NCI-H2029 treated with DMSO at 0.1 percent for 48 hours (cell line): ENCODE data around the gene SUN5.
A peak's percentile ranks its signal among the peaks of the same experiment; 100 is the strongest.

Source experiments
- DNase-seq: peaks from one replicate; lab custom pipeline; 2025; lab: John Stamatoyannopoulos, UW

Gene SUN5

GRCh38 chr20:32995802-32996201, 8.4 kb downstream of the SUN5 start:
- DNase-seq, result no peak

GRCh38 chr20:32993496-32994050, 10.7 kb downstream of the SUN5 start:
- no peak for DNase-seq

- DNase-seq, result no peak
Measured at GRCh38 chr20:32991792-32992641, 12.2 kb downstream of the SUN5 start.

- no peak for DNase-seq
Measured at GRCh38 chr20:32991383-32991782, 12.8 kb downstream of the SUN5 start.

GRCh38 chr20:32990426-32990825, 13.8 kb downstream of the SUN5 start:
- no peak for DNase-seq

- DNase-seq, result no peak
Measured at GRCh38 chr20:32989507-32990283, 14.5 kb downstream of the SUN5 start.

GRCh38 chr20:32988008-32988407, 16.2 kb downstream of the SUN5 start:
- no peak for DNase-seq

GRCh38 chr20:32987044-32987825, 17.0 kb downstream of the SUN5 start:
- DNase-seq, result no peak

GRCh38 chr20:32986331-32986966, 17.8 kb downstream of the SUN5 start:
- no peak for DNase-seq

GRCh38 chr20:32985596-32985995, 18.6 kb downstream of the SUN5 start:
- DNase-seq, result no peak

GRCh38 chr20:32984631-32985354, 19.4 kb downstream of the SUN5 start:
- no peak for DNase-seq

GRCh38 chr20:32984196-32984595, 20.0 kb downstream of the SUN5 start:
- no peak for DNase-seq

- no peak for DNase-seq
Measured at GRCh38 chr20:32983459-32984112, 20.6 kb downstream of the SUN5 start.

- DNase-seq, result peak; percentile 60
Measured at GRCh38 chr20:32982617-32983458, 21.4 kb downstream of the SUN5 start.

- DNase-seq, result no peak
Measured at GRCh38 chr20:32980990-32981389, 23.2 kb downstream of the SUN5 start.

GRCh38 chr20:32980131-32980941, 23.9 kb downstream of the SUN5 start:
- no peak for DNase-seq

GRCh38 chr20:32979201-32979998, 24.8 kb downstream of the SUN5 start:
- no peak for DNase-seq

GRCh38 chr20:32978009-32978335, 26.3 kb downstream of the SUN5 start:
- no peak for DNase-seq
